GM23248 (cell line): Measurements from ENCODE around the gene COQ8B. TPM values are rescaled to one million over a fixed set of nuclear protein-coding genes. Genes with fewer than 3 reads are reported as not detected.

Experiments used
- DNase-seq: peaks from one replicate; pipeline ENCODE4 v3.0.0-alpha.2; 2015
- H2AFZ ChIP-seq: fragments of 200-600 bp; sonication (generic); 2 replicates; pipeline ENCODE4 v1.6.1; 2016; ENCODE audit warnings: antibody characterized with exemption
- H3F3A ChIP-seq: fragments of 200-600 bp; sonication (generic); 2 replicates; pipeline ENCODE4 v1.6.1; 2016; ENCODE audit warnings: mild to moderate bottlenecking, antibody characterized with exemption, mixed run types; ENCODE audit not compliant: insufficient read depth
- H3K27ac ChIP-seq: fragments of 200-600 bp; sonication (generic); 2 replicates; pipeline ENCODE4 v1.5.1; 2016; ENCODE audit warnings: mild to moderate bottlenecking
- H3K27me3 ChIP-seq: fragments of 200-600 bp; sonication (generic); replicated peaks from 2 replicates; pipeline ENCODE4 v1.6.1; 2016; ENCODE audit warnings: mild to moderate bottlenecking; ENCODE audit not compliant: insufficient read depth
- H3K36me3 ChIP-seq: fragments of 200-600 bp; sonication (generic); 2 replicates; pipeline ENCODE4 v1.6.1; 2016; ENCODE audit warnings: low read depth, mild to moderate bottlenecking
- H3K4me1 ChIP-seq: fragments of 200-600 bp; sonication (generic); 2 replicates; pipeline ENCODE4 v1.6.1; 2016; ENCODE audit warnings: mild to moderate bottlenecking; ENCODE audit not compliant: insufficient read depth
- H3K4me2 ChIP-seq: fragments of 200-600 bp; sonication (generic); one replicate; pipeline ENCODE4 v1.6.1; 2016; ENCODE audit warnings: mild to moderate bottlenecking; ENCODE audit not compliant: unreplicated experiment
- H3K4me3 ChIP-seq: fragments of 200-600 bp; sonication (generic); 2 replicates; pipeline ENCODE4 v1.5.1; 2016; ENCODE audit warnings: mild to moderate bottlenecking
- H3K79me2 ChIP-seq: fragments of 200-600 bp; sonication (generic); 2 replicates; pipeline ENCODE4 v1.6.1; 2016; ENCODE audit warnings: mild to moderate bottlenecking; ENCODE audit not compliant: insufficient read depth
- H3K9ac ChIP-seq: fragments of 200-600 bp; sonication (generic); 2 replicates; pipeline ENCODE4 v1.6.1; 2016; ENCODE audit warnings: mild to moderate bottlenecking
- H3K9me2 ChIP-seq: fragments of 200-600 bp; sonication (generic); 2 replicates; pipeline ENCODE4 v1.6.1; 2016; ENCODE audit warnings: mixed run types, mild to moderate bottlenecking, moderate library complexity; ENCODE audit not compliant: insufficient read depth
- H3K9me3 ChIP-seq: fragments of 200-600 bp; sonication (generic); one replicate; pipeline ENCODE4 v1.6.1; 2017; ENCODE audit warnings: low read depth
- H4K20me1 ChIP-seq: fragments of 200-600 bp; sonication (generic); 2 replicates; pipeline ENCODE4 v1.6.0; 2016; ENCODE audit not compliant: insufficient read depth
- EZH2 ChIP-seq: fragments of 200-600 bp; sonication (generic); IDR thresholded peaks from 2 replicates; pipeline ENCODE4 v1.6.1; 2018; ENCODE audit warnings: antibody characterized with exemption, mild to moderate bottlenecking; ENCODE audit not compliant: insufficient read depth, poor library complexity, severe bottlenecking
- EZH2phosphoT487 ChIP-seq: fragments of 200-600 bp; sonication (generic); IDR thresholded peaks from 2 replicates; pipeline ENCODE4 v1.6.1; 2018; ENCODE audit warnings: antibody characterized with exemption, moderate library complexity, mild to moderate bottlenecking, low read depth; ENCODE audit not compliant: insufficient read depth
- WGBS, 2 experiments: methylation state at CpG; one replicate each; pipeline ENCODE4 v1.1.6; 2015 to 2017; ENCODE audit warnings: low lambda C conversion rate in 2 of 2, low coverage in 1 of 2; ENCODE audit errors: missing lambda C conversion rate in 2 of 2; 5-methylcytosine and 5-hydroxymethylcytosine counted together
- in situ Hi-C: fragments of 300-500 bp; cut with MboI; formaldehyde crosslinking; loops from 2 replicates; pipeline ENCODE4 v1.15.0; 2020
- polyA plus RNA-seq: library from polyadenylated mRNA; unstranded; fragments of >200 nt; fragmentation: Nextera tagmentation; extraction: Ambion mirVana; gene quantifications from 2 replicates; pipeline ENCODE4 v1.2.1, GENCODE V29; 2016
- total RNA-seq: library from RNA; depleted of rRNA; stranded (reverse); fragments of >200 nt; shearing (Covaris generic); gene quantifications from 2 replicates; pipeline ENCODE4 v1.2.3, GENCODE V29; 2014

The COQ8B gene
- total and polyA plus RNA-seq, 2 experiments from 2014 or later, result 15.2 to 28.6 TPM

- Histone ChIP-seq H3K9me3 (no peaks in the 10 kb centered on the region), H3K4me1 (no peaks in the 10 kb centered on the region), H3K27ac (no peak overlapping the region), H3K4me3 (no peak overlapping the region), H4K20me1 (no peaks in the 10 kb centered on the region), H3F3A (0 out of 2 replicates have a peak, but pooled peaks cover 6% of the 10 kb centered on the region), H3K9me2 (no peaks in the 10 kb centered on the region), H3K36me3 (peaks cover 65% of the 10 kb centered on the region), H3K79me2 (no peaks in the 10 kb centered on the region), H2AFZ (no peak overlapping the region), H3K27me3 (no peaks in the 10 kb centered on the region), H3K4me2 (no peak overlapping the region), H3K9ac (no peak overlapping the region)
- no peak for DNase-seq
- in situ Hi-C loops, result no loop called here
- 97% methylated on average over 17 to 23 of the region's 23 CpGs for WGBS, 2 experiments
- TF ChIP-seq EZH2phosphoT487, result no peak
- no peak for TF ChIP-seq EZH2
Observed at GRCh38 chr19:40677156-40677555, 39.5 kb downstream of the COQ8B start.

- no peak for DNase-seq
- H3F3A ChIP-seq, result peaks cover 7% of the 10 kb centered on the region; the same call in 1 of the 2 replicates
- no peak overlapping the region for H2AFZ ChIP-seq
- H3K4me3 ChIP-seq, result no peak overlapping the region
- H3K9ac ChIP-seq, result no peak overlapping the region
- H3K79me2 ChIP-seq, result no peaks in the 10 kb centered on the region
- H3K4me2 ChIP-seq, result no peak overlapping the region
- no peak overlapping the region for H3K27ac ChIP-seq
- H3K36me3 ChIP-seq, result peaks cover 74% of the 10 kb centered on the region
- no peaks in the 10 kb centered on the region for H3K27me3 ChIP-seq
- TF ChIP-seq EZH2, result no peak
- no peak for TF ChIP-seq EZH2phosphoT487
- no peaks in the 10 kb centered on the region for H3K9me2 ChIP-seq
- 69 to 78% methylated on average over 3 of the region's 3 CpGs for WGBS, 2 experiments
- in situ Hi-C loops, result loop anchor here (25.0 kb wide), 1 partner anchor 463 kb away; no protein-coding TSS in a partner anchor
- no peaks in the 10 kb centered on the region for H3K9me3 ChIP-seq
- H3K4me1 ChIP-seq, result no peaks in the 10 kb centered on the region
- H4K20me1 ChIP-seq, result no peaks in the 10 kb centered on the region
Observed at GRCh38 chr19:40674291-40674690, 42.4 kb downstream of the COQ8B start.

DNA sequence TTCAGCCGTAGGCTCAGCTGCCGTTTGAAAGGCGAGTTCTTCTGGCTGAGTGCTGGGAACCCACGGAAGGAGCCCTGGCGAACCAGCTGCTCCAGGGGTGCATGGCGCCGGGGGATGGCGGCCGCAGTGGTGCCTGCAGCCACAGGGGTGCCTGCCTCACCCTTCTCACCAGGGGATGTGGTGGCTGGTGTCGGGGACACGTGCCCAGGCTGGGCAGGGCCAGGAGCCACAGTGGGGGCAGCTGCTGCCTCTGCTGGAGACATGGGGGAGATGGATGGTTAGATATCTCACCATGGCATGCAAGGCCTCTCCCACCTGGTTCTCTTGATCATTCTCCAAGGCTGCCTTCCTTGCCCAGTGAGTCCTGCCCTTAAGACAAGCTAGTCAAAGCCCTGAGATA lies 43.3 kb downstream of the COQ8B start:
- Histone ChIP-seq H3K9ac (no peak overlapping the region), H3K9me2 (no peaks in the 10 kb centered on the region), H3K27ac (no peak overlapping the region), H3K4me2 (no peak overlapping the region), H2AFZ (no peak overlapping the region), H3K4me3 (no peak overlapping the region), H3K4me1 (no peaks in the 10 kb centered on the region), H4K20me1 (no peaks in the 10 kb centered on the region), H3K79me2 (no peaks in the 10 kb centered on the region), H3K27me3 (no peaks in the 10 kb centered on the region), H3K36me3 (peaks cover 75% of the 10 kb centered on the region), H3K9me3 (no peaks in the 10 kb centered on the region), H3F3A (peaks cover 16% of the 10 kb centered on the region; the same call in 1 of the 2 replicates)
- 88 to 92% methylated on average over 11 of the region's 11 CpGs for WGBS, 2 experiments
- DNase-seq, result no peak
- in situ Hi-C loops, result loop anchor here (25.0 kb wide), 1 partner anchor 464 kb away; no protein-coding TSS in a partner anchor
- no peak for TF ChIP-seq EZH2
- no peak for TF ChIP-seq EZH2phosphoT487

GRCh38 chr19:40672573-40673299 lies 44.0 kb downstream of the COQ8B start:
- DNase-seq, result no peak
- WGBS, 2 experiments, result 85 to 86% methylated on average over 7 of the region's 7 CpGs
- Histone ChIP-seq H2AFZ (no peak overlapping the region), H3K9me3 (no peaks in the 10 kb centered on the region), H3K4me3 (no peak overlapping the region), H3K9ac (no peak overlapping the region), H3K27me3 (no peaks in the 10 kb centered on the region), H3K27ac (no peak overlapping the region), H3K36me3 (peaks cover 68% of the 10 kb centered on the region), H3K79me2 (no peaks in the 10 kb centered on the region), H3K9me2 (no peaks in the 10 kb centered on the region), H3K4me2 (no peak overlapping the region), H3F3A (peaks cover 16% of the 10 kb centered on the region; the same call in 1 of the 2 replicates), H4K20me1 (no peaks in the 10 kb centered on the region), H3K4me1 (no peaks in the 10 kb centered on the region)
- in situ Hi-C loops, result loop anchor here (25.0 kb wide), 1 partner anchor 465 kb away; no protein-coding TSS in a partner anchor
- TF ChIP-seq EZH2, result no peak
- no peak for TF ChIP-seq EZH2phosphoT487
